Endothelial cell of umbilical vein (primary cell): Measurements from ENCODE around the gene BRI3BP. TPM values are rescaled to one million over a fixed set of nuclear protein-coding genes. Genes with fewer than 3 reads are reported as not detected.

Source experiments
- BruUV-seq: library from RNA; stranded (reverse); fragments of 400-500 nt; replicated peaks from 2 replicates; lab custom pipeline; 2021; lab: Mats Ljungman, UMichigan
- CTCF ChIA-PET: fragments of 300-600, 350-600 bp; sonication (Branson Sonifier 250); formaldehyde crosslinking; loops from one replicate; lab custom pipeline; 2021; ENCODE audit warnings: antibody characterized with exemption, inconsistent platforms; lab: Charles Lee
- POLR2A ChIA-PET: fragments of 300-600, 350-600 bp; sonication (Branson Sonifier 250); formaldehyde crosslinking; loops from one replicate; lab custom pipeline; 2021; ENCODE audit warnings: antibody characterized with exemption, inconsistent platforms; lab: Charles Lee
- DNase-seq: peaks from one replicate; pipeline ENCODE4 v3.0.0-alpha.2; 2011; ENCODE audit warnings: low read depth, low spot score
- FAIRE-seq: peaks from 2 replicates; lab custom pipeline; 2011; peaks lifted over from hg19 to GRCh38; lab: Jason Lieb, UNC
- H2AFZ ChIP-seq: 2 replicates; pipeline ENCODE4 v1.6.0; 2012; ENCODE audit warnings: low read depth, low read length, control low read depth, inconsistent platforms
- H3K27ac ChIP-seq: 2 replicates; pipeline ENCODE4 v1.5.1; 2011; ENCODE audit warnings: low read depth, mild to moderate bottlenecking, control low read depth, low read length, moderate library complexity; ENCODE audit not compliant: insufficient read depth
- H3K27me3 ChIP-seq, 2 experiments: 2 replicates each; pipeline versions ENCODE4 v1.6.0 to v1.6.1; 2011; ENCODE audit warnings: low read length in 2 of 2, mixed read lengths in 1 of 2; ENCODE audit not compliant: control insufficient read depth in 2 of 2, insufficient read depth in 2 of 2
- H3K36me3 ChIP-seq, 2 experiments: 2 replicates in 1 of 2; 3 replicates in 1 of 2; pipeline ENCODE4 v1.5.1; 2011; ENCODE audit warnings: low read length in 2 of 2, mild to moderate bottlenecking in 1 of 2, moderate library complexity in 1 of 2; ENCODE audit not compliant: control insufficient read depth in 2 of 2, insufficient read depth in 2 of 2; ENCODE audit errors: extremely low read depth in 1 of 2
- H3K4me1 ChIP-seq: 3 replicates; pipeline ENCODE4 v1.5.1; 2011; ENCODE audit warnings: mild to moderate bottlenecking, low read length; ENCODE audit not compliant: control insufficient read depth, insufficient read depth; ENCODE audit errors: extremely low read depth
- H3K4me2 ChIP-seq: 2 replicates; pipeline ENCODE4 v1.6.1; 2011; ENCODE audit warnings: low read length, control low read depth, mixed read lengths; ENCODE audit not compliant: insufficient read depth
- H3K4me3 ChIP-seq, 3 experiments: fragments of 200-600 bp in 1 of 3; sonication (generic), shearing (Covaris generic) in 1 of 3; replicated peaks in 1 of 3; 2 replicates each; pipeline ENCODE4 v1.5.1; 2011 to 2016; ENCODE audit warnings: control low read depth in 3 of 3, low read length in 3 of 3, mild to moderate bottlenecking in 2 of 3, inconsistent platforms in 1 of 3, low read depth in 1 of 3, moderate library complexity in 1 of 3; ENCODE audit not compliant: insufficient read depth in 1 of 3
- H3K79me2 ChIP-seq: 2 replicates; pipeline ENCODE4 v1.6.0; 2012; ENCODE audit warnings: low read length, inconsistent platforms; ENCODE audit not compliant: control insufficient read depth, insufficient read depth
- H3K9ac ChIP-seq: replicated peaks from 2 replicates; pipeline ENCODE3; 2011; ENCODE audit warnings: low read length, control low read depth; ENCODE audit not compliant: insufficient read depth; ENCODE audit errors: extremely low read depth
- H3K9me1 ChIP-seq: replicated peaks from 3 replicates; pipeline ENCODE4 v1.6.0; 2011; ENCODE audit warnings: mild to moderate bottlenecking, low read length; ENCODE audit not compliant: control insufficient read depth, insufficient read depth; ENCODE audit errors: extremely low read depth
- H3K9me3 ChIP-seq: replicated peaks from 2 replicates; pipeline ENCODE4 v1.5.1; 2012; ENCODE audit warnings: low read length, inconsistent platforms; ENCODE audit not compliant: control insufficient read depth, insufficient read depth
- H4K20me1 ChIP-seq: replicated peaks from 2 replicates; pipeline ENCODE3; 2011; ENCODE audit warnings: mild to moderate bottlenecking, low read length; ENCODE audit not compliant: control insufficient read depth, insufficient read depth; ENCODE audit errors: extremely low read depth
- EZH2 ChIP-seq: IDR thresholded peaks from 2 replicates; pipeline ENCODE4 v1.6.1; 2012; ENCODE audit warnings: borderline replicate concordance, low read depth, mild to moderate bottlenecking, moderate library complexity, low read length, inconsistent platforms; ENCODE audit not compliant: severe bottlenecking
- FOS ChIP-seq: IDR thresholded peaks from 2 replicates; pipeline ENCODE4 v1.6.1; 2011; ENCODE audit warnings: mild to moderate bottlenecking, low read length, moderate library complexity, borderline replicate concordance; ENCODE audit not compliant: insufficient read depth
- GATA2 ChIP-seq: IDR thresholded peaks from 2 replicates; pipeline ENCODE4 v1.7.0; 2011; ENCODE audit warnings: low read depth, mild to moderate bottlenecking, moderate library complexity, mixed read lengths, low read length; ENCODE audit not compliant: insufficient read length, insufficient read depth
- JUN ChIP-seq: IDR thresholded peaks from 2 replicates; pipeline ENCODE4 v1.6.1; 2011; ENCODE audit warnings: borderline replicate concordance, low read depth; ENCODE audit not compliant: insufficient read length, insufficient read depth
- MYC ChIP-seq: IDR thresholded peaks from one replicate; pipeline ENCODE4 v1.6.1; 2011; ENCODE audit warnings: mild to moderate bottlenecking, low read depth, low read length
- POLR2A ChIP-seq: IDR thresholded peaks from 2 replicates; pipeline ENCODE4 v1.6.1; 2012; ENCODE audit warnings: low read depth, mild to moderate bottlenecking, control low read depth, low read length
- POLR2AphosphoS5 ChIP-seq: IDR thresholded peaks from 2 replicates; pipeline ENCODE4 v1.6.1; 2012; ENCODE audit warnings: low read depth, mild to moderate bottlenecking, control low read depth, low read length, moderate library complexity; ENCODE audit not compliant: insufficient read depth
- dilution Hi-C: fragments of 300-500 bp; cut with MboI; formaldehyde crosslinking; loops from one replicate; pipeline ENCODE4 v1.15.0; 2019; ENCODE audit warnings: low sequenced_read_pairs; ENCODE audit not compliant: extremely low pct_ligation_motif_present
- intact Hi-C: fragments of 100-400 bp; cut with micrococcal nuclease; formaldehyde crosslinking; loops from one replicate; pipeline ENCODE4 v1.10.0; 2022
- polyA plus RNA-seq, 4 experiments: library from polyadenylated mRNA; depleted of rRNA in 3 of 4; stranded (reverse) in 3 of 4; unstranded in 1 of 4; fragments of >200 nt; gene quantifications; 2 replicates each; pipeline versions ENCODE4 v1.2.1 to v1.2.3, GENCODE V29; 2011 to 2012; ENCODE audit warnings: missing spikeins in 1 of 4
- total RNA-seq: library from RNA; stranded (reverse); gene quantifications from 2 replicates; pipeline ENCODE4 v1.2.3, GENCODE V29; 2021
- TF ChIP-seq, protein P1 (sequence below): IDR thresholded peaks from 2 replicates; pipeline ENCODE4 v1.6.1; 2011; ENCODE audit not compliant: insufficient read depth, insufficient read length
- TF ChIP-seq, protein P2 (sequence below), 2 donors: IDR thresholded peaks; 1 replicate in 1 of 2; 2 replicates in 1 of 2; pipeline ENCODE4 v1.5.1; 2011; ENCODE audit warnings: low read length in 2 of 2, mild to moderate bottlenecking in 2 of 2, moderate library complexity in 2 of 2, control low read depth in 1 of 2, inconsistent platforms in 1 of 2, low read depth in 1 of 2; ENCODE audit not compliant: insufficient read depth in 1 of 2; ENCODE audit errors: extremely low read depth in 1 of 2

The BRI3BP gene
- total and polyA plus RNA-seq, 2 donors (not counting 3 experiments of a cell fraction or from before 2014, with no cell fraction given) = 3.4 to 8.2 TPM

DNA sequence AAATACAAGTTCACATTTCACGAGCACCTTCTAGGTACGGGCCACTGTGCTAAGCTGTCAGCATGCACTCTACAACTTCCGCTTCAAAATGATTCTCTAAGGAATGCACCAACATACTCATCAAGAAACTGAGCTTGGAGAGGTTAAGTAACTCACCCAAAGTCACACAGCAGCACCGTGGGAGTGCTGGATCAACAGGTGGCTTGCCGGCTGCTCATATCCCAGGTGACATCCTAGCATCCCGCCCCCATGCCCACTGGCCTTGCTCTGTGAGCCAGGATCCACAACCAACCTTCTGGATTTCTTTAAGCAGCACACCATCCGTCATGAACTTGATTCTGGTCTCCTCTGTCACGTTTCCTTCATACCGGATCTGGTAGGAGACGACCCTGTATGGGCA, 21.2 kb upstream of the BRI3BP start:
- no TSS peak for BruUV-seq
- Histone ChIP-seq H3K9ac (no peak overlapping the region), H3K27ac (no peak overlapping the region), H3K36me3 (peaks cover 0 to 49% of the 10 kb centered on the region in 2 experiments), H3K27me3 (no peaks in the 10 kb centered on the region), H3K4me1 (no peaks in the 10 kb centered on the region), H3K9me3 (no peaks in the 10 kb centered on the region), H3K79me2 (no peaks in the 10 kb centered on the region), H2AFZ (no peak overlapping the region), H3K4me2 (no peak overlapping the region), H3K9me1 (no peaks in the 10 kb centered on the region), H3K4me3 (no peak overlapping the region), H4K20me1 (no peaks in the 10 kb centered on the region)
- TF ChIP-seq, protein P1, sequence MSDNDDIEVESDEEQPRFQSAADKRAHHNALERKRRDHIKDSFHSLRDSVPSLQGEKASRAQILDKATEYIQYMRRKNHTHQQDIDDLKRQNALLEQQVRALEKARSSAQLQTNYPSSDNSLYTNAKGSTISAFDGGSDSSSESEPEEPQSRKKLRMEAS = no peak
- TF ChIP-seq MYC (no peak), JUN (no peak), GATA2 (no peak), FOS (no peak), EZH2 (no peak), POLR2A (no peak), POLR2AphosphoS5 (no peak)
- TF ChIP-seq, protein P2, sequence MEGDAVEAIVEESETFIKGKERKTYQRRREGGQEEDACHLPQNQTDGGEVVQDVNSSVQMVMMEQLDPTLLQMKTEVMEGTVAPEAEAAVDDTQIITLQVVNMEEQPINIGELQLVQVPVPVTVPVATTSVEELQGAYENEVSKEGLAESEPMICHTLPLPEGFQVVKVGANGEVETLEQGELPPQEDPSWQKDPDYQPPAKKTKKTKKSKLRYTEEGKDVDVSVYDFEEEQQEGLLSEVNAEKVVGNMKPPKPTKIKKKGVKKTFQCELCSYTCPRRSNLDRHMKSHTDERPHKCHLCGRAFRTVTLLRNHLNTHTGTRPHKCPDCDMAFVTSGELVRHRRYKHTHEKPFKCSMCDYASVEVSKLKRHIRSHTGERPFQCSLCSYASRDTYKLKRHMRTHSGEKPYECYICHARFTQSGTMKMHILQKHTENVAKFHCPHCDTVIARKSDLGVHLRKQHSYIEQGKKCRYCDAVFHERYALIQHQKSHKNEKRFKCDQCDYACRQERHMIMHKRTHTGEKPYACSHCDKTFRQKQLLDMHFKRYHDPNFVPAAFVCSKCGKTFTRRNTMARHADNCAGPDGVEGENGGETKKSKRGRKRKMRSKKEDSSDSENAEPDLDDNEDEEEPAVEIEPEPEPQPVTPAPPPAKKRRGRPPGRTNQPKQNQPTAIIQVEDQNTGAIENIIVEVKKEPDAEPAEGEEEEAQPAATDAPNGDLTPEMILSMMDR (IDR thresholded peaks at IDR 0.05; ENCODE audit: extremely low read depth in 1 of 2, insufficient read depth in 1 of 2, low read depth in 1 of 2, low read length in 2 of 2) = no peak
- intact Hi-C loops (no loop called here), dilution Hi-C loops (no loop called here)
- ChIA-PET POLR2A (no interaction called here), CTCF (no interaction called here)
- no peak for DNase-seq
- no peak for FAIRE-seq
